K562 (cell line): Measurements from ENCODE around the gene CCL27. TPM values are rescaled to one million over a fixed set of nuclear protein-coding genes. Genes with fewer than 3 reads are reported as not detected.

Source experiments
- ATAC-seq: fragments of 200-7000 bp; cut with Tn5 transposase; 3 replicates; pipeline ENCODE4 v1.9.1; 2020; ENCODE audit warnings: moderate library complexity
- BruUV-seq: library from RNA; stranded (reverse); fragments of 400-500 nt; replicated peaks from 2 replicates; lab custom pipeline; 2021; lab: Mats Ljungman, UMichigan
- CTCF ChIA-PET: fragments of 300-600 bp; formaldehyde crosslinking; extraction: SDS; loops from one replicate; lab custom pipeline; 2021; ENCODE audit warnings: low intra/inter-chr PET ratio; lab: Yijun Ruan, JAX
- POLR2A ChIA-PET: fragments of 300-600, 350-650 bp; sonication (Branson Sonifier 250); formaldehyde crosslinking; extraction: SDS; loops from one replicate; lab custom pipeline; 2021; ENCODE audit warnings: antibody characterized with exemption, inconsistent platforms; lab: Yijun Ruan, JAX
- DNase-seq, 4 experiments: peaks; one replicate each; pipeline versions ENCODE4 v3.0.0 to v3.0.0-alpha.2; 2011 to 2018; ENCODE audit warnings: low spot score in 3 of 4, mixed read lengths in 3 of 4; ENCODE audit errors: extremely low read depth in 1 of 4
- FAIRE-seq: peaks from 2 replicates; lab custom pipeline; 2011; peaks lifted over from hg19 to GRCh38; lab: Jason Lieb, UNC
- H2AFZ ChIP-seq: 2 replicates; pipeline ENCODE4 v1.6.0; 2011; ENCODE audit warnings: low read depth, low read length, control low read depth, inconsistent platforms
- H3K27ac ChIP-seq: fragments of 200-600 bp; 3 replicates; pipeline ENCODE4 v1.8.0; 2011; ENCODE audit warnings: low read depth, mild to moderate bottlenecking, control low read depth, inconsistent platforms, low read length, moderate library complexity, mixed read lengths; ENCODE audit errors: extremely low read depth
- H3K27me3 ChIP-seq, 2 experiments: fragments of 300-600 bp in 1 of 2; 2 replicates in 1 of 2; 3 replicates in 1 of 2; pipeline versions ENCODE4 v1.6.0 to v1.8.0; 2011; ENCODE audit warnings: inconsistent platforms in 2 of 2, low read length in 2 of 2, mild to moderate bottlenecking in 1 of 2, mixed read lengths in 1 of 2, moderate library complexity in 1 of 2; ENCODE audit not compliant: control insufficient read depth in 2 of 2, insufficient read depth in 2 of 2
- H3K36me3 ChIP-seq: fragments of 300-600 bp; 3 replicates; pipeline ENCODE4 v1.8.0; 2011; ENCODE audit warnings: mild to moderate bottlenecking, low read length, inconsistent platforms; ENCODE audit not compliant: control insufficient read depth, insufficient read depth
- H3K4me1 ChIP-seq, 2 experiments: fragments of 200-600 bp in 1 of 2; replicated peaks in 1 of 2; 2 replicates in 1 of 2; 3 replicates in 1 of 2; pipeline versions ENCODE4 v1.5.1 to v1.8.0; 2011; ENCODE audit warnings: inconsistent platforms in 2 of 2, low read length in 2 of 2, mild to moderate bottlenecking in 1 of 2, mixed read lengths in 1 of 2, moderate library complexity in 1 of 2; ENCODE audit not compliant: control insufficient read depth in 2 of 2, insufficient read depth in 2 of 2
- H3K4me2 ChIP-seq: 2 replicates; pipeline ENCODE4 v1.6.1; 2011; ENCODE audit warnings: low read length, control low read depth, inconsistent platforms, mixed read lengths; ENCODE audit not compliant: insufficient read depth
- H3K4me3 ChIP-seq: fragments of 200-600 bp; sonication (generic), shearing (Covaris generic); 2 replicates; pipeline ENCODE4 v1.5.1; 2016; ENCODE audit warnings: control low read depth, inconsistent platforms
- H3K79me2 ChIP-seq: fragments of 200-600 bp; 3 replicates; pipeline ENCODE4 v1.8.0; 2011; ENCODE audit warnings: low read length, inconsistent platforms; ENCODE audit not compliant: control insufficient read depth, insufficient read depth
- H3K9ac ChIP-seq, 2 experiments: 2 replicates each; pipeline versions ENCODE4 v1.6.0 to v1.6.1; 2011; ENCODE audit warnings: low read depth in 2 of 2, low read length in 2 of 2, control low read depth in 1 of 2, inconsistent platforms in 1 of 2, mild to moderate bottlenecking in 1 of 2, mixed read lengths in 1 of 2; ENCODE audit not compliant: insufficient read depth in 1 of 2
- H3K9me1 ChIP-seq: one replicate; pipeline ENCODE4 v1.6.0; 2011; ENCODE audit warnings: inconsistent platforms, mild to moderate bottlenecking, low read length, moderate library complexity; ENCODE audit not compliant: control insufficient read depth, insufficient read depth
- H3K9me3 ChIP-seq: replicated peaks from 2 replicates; pipeline ENCODE4 v1.5.1; 2011; ENCODE audit warnings: low read depth, low read length, inconsistent platforms; ENCODE audit not compliant: control insufficient read depth, insufficient read depth
- H4K20me1 ChIP-seq: replicated peaks from 2 replicates; pipeline ENCODE4 v1.6.1; 2011; ENCODE audit warnings: low read length, inconsistent platforms, mixed read lengths; ENCODE audit not compliant: control insufficient read depth, insufficient read depth
- COPS2 ChIP-seq: fragments of 450-650 bp; conservative IDR thresholded peaks from 2 replicates; pipeline ENCODE4 v1.6.1; 2016; ENCODE audit warnings: mild to moderate bottlenecking, moderate library complexity
- HDAC3 ChIP-seq: fragments of 450-650 bp; IDR thresholded peaks from 2 replicates; pipeline ENCODE4 v1.6.1; 2018; ENCODE audit warnings: borderline replicate concordance, mild to moderate bottlenecking, moderate library complexity; ENCODE audit not compliant: partially characterized antibody
- HNRNPH1 ChIP-seq: fragments of 200-400 bp; formaldehyde crosslinking; optimal IDR thresholded peaks from 2 replicates; pipeline ENCODE3; 2017; ENCODE audit warnings: low read depth, mild to moderate bottlenecking, low read length, moderate library complexity
- HNRNPLL ChIP-seq: fragments of 200-400 bp; formaldehyde crosslinking; IDR thresholded peaks from 2 replicates; pipeline ENCODE4 v1.6.1; 2017; ENCODE audit warnings: low read length, low read depth, mild to moderate bottlenecking; ENCODE audit not compliant: poor library complexity, severe bottlenecking
- MAZ ChIP-seq, 2 experiments: fragments of 450-650 bp in 1 of 2; sonication (generic) in 1 of 2; formaldehyde crosslinking; IDR thresholded peaks in 1 of 2; conservative IDR thresholded peaks in 1 of 2; 2 replicates each; pipeline versions ENCODE4 v1.4.0 to v1.5.0; 2020; ENCODE audit warnings: mild to moderate bottlenecking in 1 of 2, missing genetic modification reagents in 1 of 2
- PHB2 ChIP-seq: fragments of 450-650 bp; IDR thresholded peaks from 2 replicates; pipeline ENCODE4 v1.6.1; 2017; ENCODE audit warnings: low read depth
- SAFB ChIP-seq: fragments of 200-400 bp; formaldehyde crosslinking; IDR thresholded peaks from 2 replicates; pipeline ENCODE4 v1.6.1; 2017; ENCODE audit warnings: low read depth, low read length, borderline replicate concordance
- SMC3 ChIP-seq: conservative IDR thresholded peaks from 2 replicates; pipeline ENCODE4 v1.6.1; 2011; ENCODE audit warnings: low read depth, low read length, improper control_type of control experiment; ENCODE audit not compliant: insufficient read depth
- WGBS: fragments of 100-300 bp; shearing (Covaris generic); methylation state at CpG from one replicate; pipeline ENCODE4 v1.1.6; 2016; ENCODE audit warnings: low coverage, mixed read lengths; ENCODE audit not compliant: insufficient coverage; ENCODE audit errors: missing lambda C conversion rate; 5-methylcytosine and 5-hydroxymethylcytosine counted together
- in situ Hi-C: fragments of 300-500 bp; cut with MboI; formaldehyde crosslinking; loops from 4 replicates; pipeline ENCODE4 v1.15.0; 2018; ENCODE audit warnings: inconsistent platforms, mixed read lengths
- intact Hi-C: fragments of 100-400 bp; cut with micrococcal nuclease; formaldehyde crosslinking; loops from 2 replicates; pipeline ENCODE4 v1.14.2; 2022
- polyA plus RNA-seq, 8 experiments: library from polyadenylated mRNA; depleted of rRNA in 4 of 8; stranded (reverse) in 5 of 8; unstranded in 3 of 8; fragments of >200 nt; fragmentation: Nextera tagmentation in 2 of 8; fragmentation: Illumina TruSeq in 1 of 8; extraction: Ambion mirVana in 2 of 8; extraction: Trizol in 1 of 8; gene quantifications; 2 replicates each; pipeline versions ENCODE4 v1.2.1 to v1.2.3, GENCODE V29; 2011 to 2014; ENCODE audit warnings: inconsistent platforms in 1 of 8, missing spikeins in 1 of 8
- total RNA-seq, 7 experiments: library from RNA; depleted of rRNA in 6 of 7; stranded (reverse); fragments of >200 nt in 6 of 7; fragmentation: Illumina TruSeq in 2 of 7; extraction: Trizol in 2 of 7; gene quantifications; 2 replicates each; pipeline versions ENCODE4 v1.2.1 to v1.2.3, GENCODE V29; 2011 to 2021; ENCODE audit warnings: low replicate concordance in 1 of 7
- TF ChIP-seq, protein P1 (sequence below): sonication (generic); formaldehyde crosslinking; IDR thresholded peaks from 2 replicates; pipeline ENCODE4 v1.8.1; 2023; ENCODE audit warnings: mild to moderate bottlenecking, missing genetic modification reagents
- TF ChIP-seq, protein P2 (sequence below): sonication (generic); IDR thresholded peaks from 2 replicates; pipeline ENCODE4 v1.6.1; 2016

CCL27 gene
- total and polyA plus RNA-seq, 9 of the 15 experiments (the other 6 are each of a cell fraction or from before 2014, with no cell fraction given): 0.10 to 0.53 (median 0.27) TPM; not detected in 5

- Histone ChIP-seq H3K9me1 (no peaks in the 10 kb centered on the region), H3K4me1 (peaks cover 0 to 2% of the 10 kb centered on the region in 2 experiments; a peak in 2 of 5 replicates), H3K27me3 (peaks cover 3 to 5% of the 10 kb centered on the region in 2 experiments; a peak in 2 of 5 replicates), H3K36me3 (no peaks in the 10 kb centered on the region), H3K9ac (no peak overlapping the region), H4K20me1 (no peaks in the 10 kb centered on the region), H3K9me3 (no peaks in the 10 kb centered on the region), H3K4me3 (no peak overlapping the region), H3K4me2 (no peak overlapping the region), H2AFZ (no peak overlapping the region), H3K79me2 (no peaks in the 10 kb centered on the region), H3K27ac (no peak overlapping the region)
- ChIA-PET POLR2A (no interaction called here), CTCF (no interaction called here)
- intact Hi-C loops (loop anchor here (10.0 kb wide), 1 partner anchor 92 kb away; the partner anchor contains the start of gene RPP25L), in situ Hi-C loops (no loop called here)
- DNase-seq (no peak), FAIRE-seq (no peak), ATAC-seq (no peak)
- BruUV-seq: no TSS peak
- WGBS: 6% methylated on average over 2 of the region's 2 CpGs
- TF ChIP-seq HNRNPLL (no peak), SMC3 (no peak), PHB2 (no peak), COPS2 (no peak), HDAC3 (no peak), MAZ (CRISPR knock-in tag; conservative IDR thresholded peaks at IDR 0.05 in 1 of 2, IDR thresholded peaks at IDR 0.05 in 1 of 2) (no peak), SAFB (no peak), HNRNPH1 (no peak)
- TF ChIP-seq, protein P1, sequence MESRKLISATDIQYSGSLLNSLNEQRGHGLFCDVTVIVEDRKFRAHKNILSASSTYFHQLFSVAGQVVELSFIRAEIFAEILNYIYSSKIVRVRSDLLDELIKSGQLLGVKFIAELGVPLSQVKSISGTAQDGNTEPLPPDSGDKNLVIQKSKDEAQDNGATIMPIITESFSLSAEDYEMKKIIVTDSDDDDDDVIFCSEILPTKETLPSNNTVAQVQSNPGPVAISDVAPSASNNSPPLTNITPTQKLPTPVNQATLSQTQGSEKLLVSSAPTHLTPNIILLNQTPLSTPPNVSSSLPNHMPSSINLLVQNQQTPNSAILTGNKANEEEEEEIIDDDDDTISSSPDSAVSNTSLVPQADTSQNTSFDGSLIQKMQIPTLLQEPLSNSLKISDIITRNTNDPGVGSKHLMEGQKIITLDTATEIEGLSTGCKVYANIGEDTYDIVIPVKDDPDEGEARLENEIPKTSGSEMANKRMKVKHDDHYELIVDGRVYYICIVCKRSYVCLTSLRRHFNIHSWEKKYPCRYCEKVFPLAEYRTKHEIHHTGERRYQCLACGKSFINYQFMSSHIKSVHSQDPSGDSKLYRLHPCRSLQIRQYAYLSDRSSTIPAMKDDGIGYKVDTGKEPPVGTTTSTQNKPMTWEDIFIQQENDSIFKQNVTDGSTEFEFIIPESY: no peak
- TF ChIP-seq, protein P2, sequence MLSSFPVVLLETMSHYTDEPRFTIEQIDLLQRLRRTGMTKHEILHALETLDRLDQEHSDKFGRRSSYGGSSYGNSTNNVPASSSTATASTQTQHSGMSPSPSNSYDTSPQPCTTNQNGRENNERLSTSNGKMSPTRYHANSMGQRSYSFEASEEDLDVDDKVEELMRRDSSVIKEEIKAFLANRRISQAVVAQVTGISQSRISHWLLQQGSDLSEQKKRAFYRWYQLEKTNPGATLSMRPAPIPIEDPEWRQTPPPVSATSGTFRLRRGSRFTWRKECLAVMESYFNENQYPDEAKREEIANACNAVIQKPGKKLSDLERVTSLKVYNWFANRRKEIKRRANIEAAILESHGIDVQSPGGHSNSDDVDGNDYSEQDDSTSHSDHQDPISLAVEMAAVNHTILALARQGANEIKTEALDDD: no peak
These were observed 44.7 kb upstream of the CCL27 start for GRCh38 chr9:34707130-34707529.
